ENCODE data around the gene RASGEF1B.

- no peak for TF ChIP-seq CTCF (IDR thresholded peaks at IDR 0.05; ENCODE audit: extremely low read depth in 1 of 2, insufficient read depth in 1 of 2, low read depth in 1 of 2, low read length in 2 of 2)
- no peak for TF ChIP-seq POLR2A (IDR thresholded peaks at IDR 0.05; ENCODE audit: low read depth, low read length)
These were observed 26.9 kb upstream of the RASGEF1B start for GRCh38 chr4:81498551-81499099.

Measured in endothelial cell of umbilical vein (primary cell).